ENCODE results near the gene MYBPH. TPM values are rescaled to one million over a fixed set of nuclear protein-coding genes. Genes with fewer than 3 reads are reported as not detected.

Gene MYBPH
- total RNA-seq, 2 donors from 2014 or later = not detected

DNA sequence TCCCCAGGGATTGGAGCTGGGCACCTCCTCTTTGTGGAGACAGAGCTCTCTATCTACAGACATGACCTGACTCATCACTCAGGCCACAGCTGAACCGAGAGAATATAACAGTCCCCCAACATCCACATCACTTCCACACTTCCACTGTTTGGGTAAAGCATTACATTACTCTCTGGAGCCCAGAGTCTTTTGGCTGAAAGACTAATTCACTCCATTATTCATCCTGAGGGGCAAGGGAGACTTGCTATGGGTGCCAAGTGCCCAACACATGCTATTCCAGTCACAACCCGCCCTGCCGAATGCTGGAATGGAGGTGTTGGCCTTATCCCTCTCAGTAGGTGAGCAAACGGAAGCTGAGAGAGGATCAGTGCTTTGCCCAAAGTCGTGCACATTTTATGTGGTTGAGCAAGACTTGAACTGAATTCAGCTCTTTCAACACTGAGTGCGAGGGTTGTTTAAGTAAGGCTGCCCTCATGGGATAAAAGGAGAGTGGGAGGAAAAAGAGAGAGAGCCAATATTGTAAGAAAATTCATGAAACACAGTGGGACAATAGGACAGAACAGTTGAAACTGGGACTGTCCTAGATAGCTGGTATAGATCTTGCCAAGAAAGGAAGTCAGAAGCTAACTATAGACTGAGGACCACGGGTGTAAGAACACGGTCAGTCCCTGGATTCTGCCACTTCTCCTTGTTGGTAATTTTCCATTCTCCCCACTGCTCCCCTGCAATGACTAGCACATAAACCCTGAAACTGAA, 24.4 kb upstream of the MYBPH start:
- H3K4me1 ChIP-seq = peaks cover 0 to 32% of the 10 kb centered on the region in 2 donors
- no peak overlapping the region for H3K4me3 ChIP-seq
- H3K36me3 ChIP-seq = no peaks in the 10 kb centered on the region
- peak; percentile 73 for DNase-seq (ENCODE audit: low spot score)
- no peaks in the 10 kb centered on the region for H3K27me3 ChIP-seq
- TF ChIP-seq, protein P1, sequence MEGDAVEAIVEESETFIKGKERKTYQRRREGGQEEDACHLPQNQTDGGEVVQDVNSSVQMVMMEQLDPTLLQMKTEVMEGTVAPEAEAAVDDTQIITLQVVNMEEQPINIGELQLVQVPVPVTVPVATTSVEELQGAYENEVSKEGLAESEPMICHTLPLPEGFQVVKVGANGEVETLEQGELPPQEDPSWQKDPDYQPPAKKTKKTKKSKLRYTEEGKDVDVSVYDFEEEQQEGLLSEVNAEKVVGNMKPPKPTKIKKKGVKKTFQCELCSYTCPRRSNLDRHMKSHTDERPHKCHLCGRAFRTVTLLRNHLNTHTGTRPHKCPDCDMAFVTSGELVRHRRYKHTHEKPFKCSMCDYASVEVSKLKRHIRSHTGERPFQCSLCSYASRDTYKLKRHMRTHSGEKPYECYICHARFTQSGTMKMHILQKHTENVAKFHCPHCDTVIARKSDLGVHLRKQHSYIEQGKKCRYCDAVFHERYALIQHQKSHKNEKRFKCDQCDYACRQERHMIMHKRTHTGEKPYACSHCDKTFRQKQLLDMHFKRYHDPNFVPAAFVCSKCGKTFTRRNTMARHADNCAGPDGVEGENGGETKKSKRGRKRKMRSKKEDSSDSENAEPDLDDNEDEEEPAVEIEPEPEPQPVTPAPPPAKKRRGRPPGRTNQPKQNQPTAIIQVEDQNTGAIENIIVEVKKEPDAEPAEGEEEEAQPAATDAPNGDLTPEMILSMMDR (IDR thresholded peaks at IDR 0.05) = no peak
- H3K9me3 ChIP-seq = no peaks in the 10 kb centered on the region
- H3K27ac ChIP-seq = peak overlapping the region; percentile 52 to 76

DNA sequence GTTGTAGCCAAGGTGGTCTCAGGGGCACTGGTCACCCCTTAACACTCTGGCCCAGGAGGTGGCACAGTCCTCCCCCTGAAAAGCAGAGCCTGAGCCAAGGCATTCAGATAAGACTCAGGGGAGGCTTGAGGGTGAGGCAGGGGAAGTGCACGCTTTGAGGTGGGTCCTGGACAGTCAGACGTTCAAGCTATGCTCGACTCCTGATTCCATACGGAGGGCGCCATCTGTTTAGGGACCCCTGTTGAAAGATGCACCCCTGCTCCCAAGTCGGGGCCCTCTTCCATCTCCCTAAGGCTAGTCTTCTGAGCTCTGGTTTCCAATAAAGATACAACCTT, 23.8 kb upstream of the MYBPH start:
- H3K9me3 ChIP-seq = no peaks in the 10 kb centered on the region
- no peaks in the 10 kb centered on the region for H3K36me3 ChIP-seq
- TF ChIP-seq, protein P1 (IDR thresholded peaks at IDR 0.05) = no peak
- no peak overlapping the region for H3K4me3 ChIP-seq
- no peaks in the 10 kb centered on the region for H3K27me3 ChIP-seq
- H3K27ac ChIP-seq = peak overlapping the region; percentile 52 to 76
- peaks cover 0 to 32% of the 10 kb centered on the region in 2 donors for H3K4me1 ChIP-seq
- no peak for DNase-seq (ENCODE audit: low spot score)

DNA sequence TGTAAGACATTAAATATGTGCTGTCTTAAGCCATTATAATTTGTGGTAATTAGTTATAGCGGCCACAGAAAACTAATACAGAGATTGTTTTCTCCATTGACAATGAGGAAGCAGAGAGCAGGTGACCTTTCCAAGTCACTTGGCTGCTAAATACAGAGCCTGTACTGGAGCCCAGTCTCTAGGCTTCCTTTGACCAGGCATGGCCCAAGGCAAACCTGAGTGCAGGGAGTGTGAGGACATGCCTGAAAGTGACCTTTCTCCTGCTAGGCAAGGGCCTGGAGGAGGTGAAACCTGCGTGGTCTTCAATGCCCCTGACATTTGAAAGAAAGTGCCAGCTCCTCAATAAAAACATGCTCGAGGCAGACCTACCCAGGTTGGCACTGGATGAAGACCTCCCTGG, 23.4 kb upstream of the MYBPH start:
- Histone ChIP-seq H3K27ac (no peak overlapping the region), H3K36me3 (no peaks in the 10 kb centered on the region), H3K4me3 (no peak overlapping the region), H3K4me1 (peaks cover 0 to 32% of the 10 kb centered on the region in 2 donors), H3K27me3 (no peaks in the 10 kb centered on the region), H3K9me3 (no peaks in the 10 kb centered on the region)
- DNase-seq (ENCODE audit: low spot score) = no peak
- TF ChIP-seq, protein P1 (IDR thresholded peaks at IDR 0.05) = no peak

DNA sequence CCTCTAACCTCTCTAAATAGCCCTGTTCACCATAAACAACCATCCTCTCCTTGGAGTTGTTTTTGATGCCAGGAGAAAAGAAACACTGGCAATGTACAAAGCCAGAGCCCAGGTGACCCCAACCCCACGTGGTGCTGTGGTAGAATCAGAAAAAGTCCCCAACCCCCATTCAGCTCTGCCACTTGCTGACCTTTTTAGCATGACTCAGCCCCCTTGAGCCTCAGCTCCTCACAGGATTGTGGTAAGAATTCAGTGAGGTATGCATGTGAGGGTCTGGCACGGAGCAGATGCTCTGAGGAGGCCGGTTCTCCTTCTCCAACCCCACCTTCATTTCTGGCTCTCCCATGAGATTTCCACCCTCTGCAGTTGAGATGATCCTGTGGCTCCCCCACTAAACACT, 22.0 kb upstream of the MYBPH start:
- H3K9me3 ChIP-seq = no peaks in the 10 kb centered on the region
- no peaks in the 10 kb centered on the region for H3K27me3 ChIP-seq
- H3K4me1 ChIP-seq = peaks cover 0 to 25% of the 10 kb centered on the region in 2 donors
- TF ChIP-seq, protein P1 (IDR thresholded peaks at IDR 0.05) = no peak
- no peak overlapping the region for H3K4me3 ChIP-seq
- no peak for DNase-seq (ENCODE audit: low spot score)
- no peaks in the 10 kb centered on the region for H3K36me3 ChIP-seq
- H3K27ac ChIP-seq = no peak overlapping the region

GRCh38 chr1:203196371-203196770, 20.7 kb upstream of the MYBPH start:
- TF ChIP-seq, protein P1 (IDR thresholded peaks at IDR 0.05) = no peak
- Histone ChIP-seq H3K4me3 (no peak overlapping the region), H3K9me3 (no peaks in the 10 kb centered on the region), H3K27ac (no peak overlapping the region), H3K4me1 (peaks cover 0 to 24% of the 10 kb centered on the region in 2 donors), H3K27me3 (no peaks in the 10 kb centered on the region), H3K36me3 (no peaks in the 10 kb centered on the region)
- no peak for DNase-seq (ENCODE audit: low spot score)

DNA sequence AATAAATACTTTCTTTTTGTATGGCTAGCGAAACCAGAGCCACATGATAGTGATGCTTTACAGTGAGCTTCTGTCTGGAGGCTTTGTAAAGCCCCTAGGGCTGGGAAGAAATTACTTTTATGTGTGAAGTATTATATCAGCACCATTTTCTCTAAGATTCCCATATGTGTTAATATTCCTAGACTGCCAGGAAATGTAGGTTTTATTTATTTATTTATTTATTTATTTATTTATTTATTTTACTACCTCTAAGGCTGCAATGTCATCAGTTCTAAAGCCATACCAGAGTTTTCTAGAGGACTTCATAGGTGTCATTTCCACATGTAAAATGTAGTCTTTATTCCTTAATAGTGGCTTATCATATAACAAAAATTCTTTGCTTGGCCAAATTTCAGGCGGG, 15.3 kb upstream of the MYBPH start:
- H3K4me1 ChIP-seq = peaks cover 0 to 7% of the 10 kb centered on the region in 2 donors
- no peak for DNase-seq (ENCODE audit: low spot score)
- H3K9me3 ChIP-seq = no peaks in the 10 kb centered on the region
- H3K36me3 ChIP-seq = no peaks in the 10 kb centered on the region
- no peak overlapping the region for H3K4me3 ChIP-seq
- TF ChIP-seq, protein P1 (IDR thresholded peaks at IDR 0.05) = no peak
- H3K27me3 ChIP-seq = no peaks in the 10 kb centered on the region
- no peak overlapping the region for H3K27ac ChIP-seq

Data from right atrium auricular region (tissue), 2 donors.